Activated CD4-positive, alpha-beta T cell treated with anti-CD3 and anti-CD28 coated beads, Interleukin-2, amount 10 ng/mL, durations not matched to agents 7 days and 5 days (primary cell): ENCODE results near the gene ABCF3. TPM values are rescaled to one million over a fixed set of nuclear protein-coding genes. Genes with fewer than 3 reads are reported as not detected.
"Not testable (repeated sequence)": the region's sequence is repeated elsewhere in the genome, so short reads cannot be mapped to it uniquely, and the experiment has no call there.

Source experiments
- CTCF ChIA-PET: fragments of 350-600 bp; sonication (Branson Sonifier 250); formaldehyde crosslinking; loops from one replicate; lab custom pipeline; 2021; ENCODE audit warnings: antibody characterized with exemption; lab: Charles Lee
- POLR2A ChIA-PET: fragments of 350-600 bp; sonication (Branson Sonifier 250); formaldehyde crosslinking; loops from one replicate; lab custom pipeline; 2021; ENCODE audit warnings: antibody characterized with exemption; lab: Charles Lee
- DNase-seq: peaks from one replicate; pipeline ENCODE4 v3.0.0-alpha.2; 2020
- H3K27ac Mint-ChIP-seq: one replicate; pipeline ENCODE4 v1.8.0; 2021; ENCODE audit warnings: mild to moderate bottlenecking, moderate library complexity, mixed read lengths
- H3K27me3 Mint-ChIP-seq: one replicate; pipeline ENCODE4 v1.8.0; 2021; ENCODE audit warnings: mixed read lengths
- H3K36me3 Mint-ChIP-seq: one replicate; pipeline ENCODE4 v1.8.0; 2021; ENCODE audit warnings: low read depth, mixed read lengths
- H3K4me1 Mint-ChIP-seq: one replicate; pipeline ENCODE4 v1.8.0; 2021; ENCODE audit warnings: mixed read lengths
- H3K4me3 Mint-ChIP-seq: one replicate; pipeline ENCODE4 v1.8.0; 2021; ENCODE audit warnings: mild to moderate bottlenecking, moderate library complexity, mixed read lengths
- H3K9me3 Mint-ChIP-seq: one replicate; pipeline ENCODE4 v1.8.0; 2021; ENCODE audit warnings: mixed read lengths
- total RNA-seq, 2 experiments: library from RNA; stranded (reverse); gene quantifications; one replicate each; pipeline ENCODE4 v1.2.3, GENCODE V29; 2021

ABCF3 gene
- total RNA-seq, 2 experiments from 2014 or later: 62.2 to 64.4 TPM

GRCh38 chr3:184155644-184156521, 30.1 kb upstream of the ABCF3 start:
- H3K9me3 Mint-ChIP-seq: no peaks in the 10 kb centered on the region
- H3K4me3 Mint-ChIP-seq: peak overlapping the region; percentile 89
- H3K27me3 Mint-ChIP-seq: no peaks in the 10 kb centered on the region
- peaks cover 6% of the 10 kb centered on the region for H3K36me3 Mint-ChIP-seq
- POLR2A ChIA-PET: interaction anchor here (0.6 to 0.8 kb wide), 2 partner anchors 297 to 694 kb away, joined by 3 to 9 read pairs; no protein-coding TSS in a partner anchor
- peaks cover 28% of the 10 kb centered on the region for H3K4me1 Mint-ChIP-seq
- CTCF ChIA-PET: interaction anchor here (0.7 to 1.5 kb wide), 6 partner anchors 10 to 70 kb away, joined by 3 to 4 read pairs (median 4); partner anchors contain the start of gene ABCF3
- H3K27ac Mint-ChIP-seq: peak overlapping the region; percentile 90
- DNase-seq: peak; percentile 38

- ChIA-PET CTCF (interaction anchor here (0.7 to 1.5 kb wide), 6 partner anchors 9 to 70 kb away, joined by 3 to 4 read pairs (median 4); no protein-coding TSS in a partner anchor), POLR2A (interaction anchor here (0.8 kb wide), 1 partner anchor 694 kb away, joined by 3 read pairs; no protein-coding TSS in a partner anchor)
- H3K4me1 Mint-ChIP-seq: peaks cover 31% of the 10 kb centered on the region
- no peak for DNase-seq
- peak overlapping the region; percentile 89 for H3K4me3 Mint-ChIP-seq
- H3K27me3 Mint-ChIP-seq: no peaks in the 10 kb centered on the region
- peaks cover 6% of the 10 kb centered on the region for H3K36me3 Mint-ChIP-seq
- no peaks in the 10 kb centered on the region for H3K9me3 Mint-ChIP-seq
- H3K27ac Mint-ChIP-seq: peak overlapping the region; percentile 90
Measured at GRCh38 chr3:184156522-184156955, 29.5 kb upstream of the ABCF3 start.

- Mint-ChIP-seq H3K9me3 (no peaks in the 10 kb centered on the region), H3K4me1 (peaks cover 31% of the 10 kb centered on the region), H3K36me3 (peaks cover 6% of the 10 kb centered on the region), H3K27ac (peak overlapping the region; percentile 90), H3K4me3 (peak overlapping the region; percentile 89), H3K27me3 (no peaks in the 10 kb centered on the region)
- DNase-seq: no peak
- POLR2A ChIA-PET: no interaction called here
- CTCF ChIA-PET: interaction anchor here (1.0 to 1.1 kb wide), 2 partner anchors 14 to 27 kb away, joined by 3 to 4 read pairs; no protein-coding TSS in a partner anchor
Measured at GRCh38 chr3:184157206-184157605, 28.8 kb upstream of the ABCF3 start.

- Mint-ChIP-seq H3K4me3 (no peak overlapping the region), H3K9me3 (no peaks in the 10 kb centered on the region), H3K36me3 (peaks cover 6% of the 10 kb centered on the region), H3K27me3 (no peaks in the 10 kb centered on the region), H3K27ac (no peak overlapping the region), H3K4me1 (peaks cover 29% of the 10 kb centered on the region)
- POLR2A ChIA-PET: no interaction called here
- CTCF ChIA-PET: interaction anchor here (0.6 to 0.7 kb wide), 2 partner anchors 15 to 186 kb away, joined by 3 read pairs; no protein-coding TSS in a partner anchor
- no peak for DNase-seq
Measured at GRCh38 chr3:184158404-184158803, 27.6 kb upstream of the ABCF3 start.

GRCh38 chr3:184160456-184160855, 25.5 kb upstream of the ABCF3 start:
- Mint-ChIP-seq H3K4me1 (peaks cover 29% of the 10 kb centered on the region), H3K27me3 (no peaks in the 10 kb centered on the region), H3K36me3 (peaks cover 14% of the 10 kb centered on the region), H3K4me3 (no peak overlapping the region), H3K9me3 (no peaks in the 10 kb centered on the region), H3K27ac (no peak overlapping the region)
- POLR2A ChIA-PET: no interaction called here
- no peak for DNase-seq
- CTCF ChIA-PET: interaction anchor here (0.6 kb wide), 1 partner anchor 856 kb away, joined by 4 read pairs; no protein-coding TSS in a partner anchor

GRCh38 chr3:184162571-184163070, 23.4 kb upstream of the ABCF3 start:
- peaks cover 15% of the 10 kb centered on the region for H3K4me1 Mint-ChIP-seq
- H3K27ac Mint-ChIP-seq, H3K4me3 Mint-ChIP-seq, DNase-seq, H3K9me3 Mint-ChIP-seq, H3K27me3 Mint-ChIP-seq, POLR2A ChIA-PET: not testable (repeated sequence)
- CTCF ChIA-PET: interaction anchor here (0.6 to 1.1 kb wide), 2 partner anchors 18 to 53 kb away, joined by 3 read pairs; no protein-coding TSS in a partner anchor
- H3K36me3 Mint-ChIP-seq: peaks cover 24% of the 10 kb centered on the region

- no peak for DNase-seq
- peaks cover 23% of the 10 kb centered on the region for H3K36me3 Mint-ChIP-seq
- POLR2A ChIA-PET: no interaction called here
- H3K9me3 Mint-ChIP-seq: no peaks in the 10 kb centered on the region
- no peak overlapping the region for H3K4me3 Mint-ChIP-seq
- H3K27ac Mint-ChIP-seq: no peak overlapping the region
- peaks cover 11% of the 10 kb centered on the region for H3K4me1 Mint-ChIP-seq
- no peaks in the 10 kb centered on the region for H3K27me3 Mint-ChIP-seq
- CTCF ChIA-PET: interaction anchor here (0.9 to 1.6 kb wide), 2 partner anchors 8 to 39 kb away, joined by 3 to 5 read pairs; no protein-coding TSS in a partner anchor
Measured at GRCh38 chr3:184164648-184165330, 21.2 kb upstream of the ABCF3 start.

GRCh38 chr3:184165543-184165942, 20.5 kb upstream of the ABCF3 start:
- Mint-ChIP-seq H3K9me3 (no peaks in the 10 kb centered on the region), H3K4me3 (no peak overlapping the region), H3K36me3 (peaks cover 21% of the 10 kb centered on the region), H3K27ac (no peak overlapping the region), H3K4me1 (peaks cover 6% of the 10 kb centered on the region), H3K27me3 (no peaks in the 10 kb centered on the region)
- POLR2A ChIA-PET: no interaction called here
- CTCF ChIA-PET: interaction anchor here (0.8 kb wide), 1 partner anchor 9 kb away, joined by 3 read pairs; no protein-coding TSS in a partner anchor
- no peak for DNase-seq

- POLR2A ChIA-PET: no interaction called here
- CTCF ChIA-PET: no interaction called here
- no peak for DNase-seq
- Mint-ChIP-seq H3K36me3 (peaks cover 23% of the 10 kb centered on the region), H3K27me3 (no peaks in the 10 kb centered on the region), H3K4me1 (peaks cover 4% of the 10 kb centered on the region), H3K4me3 (no peak overlapping the region), H3K9me3 (no peaks in the 10 kb centered on the region), H3K27ac (no peak overlapping the region)
Measured at GRCh38 chr3:184166671-184167070, 19.3 kb upstream of the ABCF3 start.

- Mint-ChIP-seq H3K9me3 (no peaks in the 10 kb centered on the region), H3K27ac (peak overlapping the region; percentile 13), H3K4me3 (no peak overlapping the region), H3K36me3 (peaks cover 27% of the 10 kb centered on the region), H3K4me1 (peaks cover 4% of the 10 kb centered on the region), H3K27me3 (no peaks in the 10 kb centered on the region)
- ChIA-PET POLR2A (no interaction called here), CTCF (interaction anchor here (0.9 kb wide), 1 partner anchor 80 kb away, joined by 3 read pairs; no protein-coding TSS in a partner anchor)
- DNase-seq: no peak
Measured at GRCh38 chr3:184167786-184168185, 18.2 kb upstream of the ABCF3 start.

- Mint-ChIP-seq H3K4me1 (peaks cover 4% of the 10 kb centered on the region), H3K4me3 (no peak overlapping the region), H3K27me3 (no peaks in the 10 kb centered on the region), H3K27ac (no peak overlapping the region), H3K36me3 (peaks cover 27% of the 10 kb centered on the region), H3K9me3 (no peaks in the 10 kb centered on the region)
- ChIA-PET CTCF (interaction anchor here (0.6 to 1.3 kb wide), 3 partner anchors 43 to 81 kb away, joined by 3 to 4 read pairs (median 4); partner anchors contain the start of gene EEF1AKMT4), POLR2A (no interaction called here)
- DNase-seq: no peak
Measured at GRCh38 chr3:184168363-184169120, 17.5 kb upstream of the ABCF3 start.
